Esophagus muscularis mucosa (tissue), 4 donors: ENCODE data around the gene BMPR1B. TPM values are rescaled to one million over a fixed set of nuclear protein-coding genes. Genes with fewer than 3 reads are reported as not detected.

Experiments used
- DNase-seq: peaks from one replicate; pipeline ENCODE4 v3.0.0-alpha.2; 2017; ENCODE audit errors: extremely low spot score
- H3K27ac ChIP-seq, 4 donors: fragments of 200-600 bp; sonication (generic); replicated peaks in 1 of 4; 1 replicate in 3 of 4; 2 replicates in 1 of 4; pipeline ENCODE4 v1.5.1; 2016 to 2019; ENCODE audit warnings: mild to moderate bottlenecking in 1 of 4
- H3K27me3 ChIP-seq, 4 donors: fragments of 200-600 bp; sonication (generic); one replicate each; pipeline versions ENCODE4 v1.5.1 to v1.6.0; 2016 to 2019
- H3K36me3 ChIP-seq, 4 donors: fragments of 200-600 bp; sonication (generic); one replicate each; pipeline ENCODE4 v1.5.1; 2016 to 2019
- H3K4me1 ChIP-seq, 4 donors: fragments of 200-600 bp; sonication (generic); one replicate each; pipeline ENCODE4 v1.5.1; 2016 to 2019
- H3K4me3 ChIP-seq, 4 donors: fragments of 200-600 bp; sonication (generic); 1 replicate in 2 of 4; 2 replicates in 2 of 4; pipeline ENCODE4 v1.5.1; 2016 to 2019; ENCODE audit warnings: mild to moderate bottlenecking in 4 of 4, moderate library complexity in 1 of 4
- H3K9me3 ChIP-seq, 4 donors: fragments of 200-600 bp; sonication (generic); 1 replicate in 3 of 4; 2 replicates in 1 of 4; pipeline ENCODE4 v1.5.1; 2016 to 2019
- CTCF ChIP-seq, 3 experiments: fragments of 200-600 bp in 2 of 3; fragments of 450-650 bp in 1 of 3; sonication (generic) in 2 of 3; IDR thresholded peaks; one replicate each; pipeline ENCODE4 v1.5.1; 2017 to 2019; ENCODE audit warnings: antibody characterized with exemption in 3 of 3, mild to moderate bottlenecking in 2 of 3, moderate library complexity in 1 of 3
- EP300 ChIP-seq: sonication (generic); formaldehyde crosslinking; IDR thresholded peaks from one replicate; pipeline ENCODE4 v1.6.1; 2017; ENCODE audit warnings: antibody characterized with exemption
- POLR2A ChIP-seq: fragments of 450-650 bp; IDR thresholded peaks from one replicate; pipeline ENCODE4 v1.6.1; 2017; ENCODE audit warnings: antibody characterized with exemption, moderate library complexity, mild to moderate bottlenecking, low read depth
- POLR2AphosphoS5 ChIP-seq, 2 donors: sonication (generic); formaldehyde crosslinking; IDR thresholded peaks; one replicate each; pipeline ENCODE4 v1.6.1; 2017; ENCODE audit warnings: antibody characterized with exemption in 2 of 2
- WGBS: methylation state at CpG from one replicate; pipeline ENCODE4 v1.1.5; 2018; 5-methylcytosine and 5-hydroxymethylcytosine counted together
- intact Hi-C: fragments of 100-400 bp; cut with DNase I; formaldehyde crosslinking; loops from one replicate; pipeline ENCODE4 v1.15.1; 2023
- total RNA-seq, 4 donors: library from RNA; depleted of rRNA; stranded (reverse); fragments of >200 nt; gene quantifications; one replicate each; pipeline versions ENCODE4 v1.1.0 to v1.2.1, GENCODE V29; 2016

Gene BMPR1B
- total RNA-seq, 4 donors from 2014 or later, result 11.3 to 22.0 (median 17.6) TPM

GRCh38 chr4:94968493-94968892 is 210.7 kb downstream of the BMPR1B start:
- Histone ChIP-seq H3K27me3 (no peaks in the 10 kb centered on the region), H3K4me3 (no peak overlapping the region), H3K4me1 (peaks cover 0 to 5% (median 4%) of the 10 kb centered on the region in 4 donors), H3K36me3 (no peaks in the 10 kb centered on the region), H3K9me3 (no peaks in the 10 kb centered on the region), H3K27ac (no peak overlapping the region)
- TF ChIP-seq CTCF (IDR thresholded peaks at IDR 0.05) (no peak), EP300 (no peak), POLR2AphosphoS5 (IDR thresholded peaks at IDR 0.05) (no peak), POLR2A (no peak)
- no peak for DNase-seq
- intact Hi-C loops, result no loop called here
- WGBS, result 85% methylated on average over 4 of the region's 4 CpGs

DNA sequence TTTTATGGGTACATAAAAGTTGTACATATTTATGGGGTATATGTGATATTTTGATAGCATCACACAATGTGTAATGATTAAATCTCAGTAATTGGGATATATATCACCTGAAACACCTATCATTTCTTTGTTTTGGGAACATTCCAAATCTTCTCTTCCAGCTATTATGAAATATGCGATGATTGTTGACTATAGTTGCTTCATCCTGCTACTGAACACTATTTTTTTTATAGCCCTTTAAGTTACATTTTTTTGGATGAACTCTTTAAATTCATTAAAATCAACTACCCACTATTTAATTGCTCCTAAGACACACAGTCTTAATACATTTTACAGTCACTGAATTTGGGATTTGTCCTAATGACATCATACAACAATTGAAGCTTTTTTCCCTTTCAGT is 212.9 kb downstream of the BMPR1B start:
- peaks cover 0 to 4% (median 4%) of the 10 kb centered on the region in 4 donors for H3K4me1 ChIP-seq
- no peak for DNase-seq
- no peak overlapping the region for H3K27ac ChIP-seq
- no peak overlapping the region for H3K4me3 ChIP-seq
- H3K36me3 ChIP-seq, result no peaks in the 10 kb centered on the region
- no peaks in the 10 kb centered on the region for H3K9me3 ChIP-seq
- TF ChIP-seq CTCF (IDR thresholded peaks at IDR 0.05) (no peak), POLR2AphosphoS5 (IDR thresholded peaks at IDR 0.05) (no peak), EP300 (no peak), POLR2A (no peak)
- intact Hi-C loops, result no loop called here
- H3K27me3 ChIP-seq, result no peaks in the 10 kb centered on the region
- 97% methylated on average over 1 of the region's 1 CpG for whole genome bisulfite sequencing

DNA sequence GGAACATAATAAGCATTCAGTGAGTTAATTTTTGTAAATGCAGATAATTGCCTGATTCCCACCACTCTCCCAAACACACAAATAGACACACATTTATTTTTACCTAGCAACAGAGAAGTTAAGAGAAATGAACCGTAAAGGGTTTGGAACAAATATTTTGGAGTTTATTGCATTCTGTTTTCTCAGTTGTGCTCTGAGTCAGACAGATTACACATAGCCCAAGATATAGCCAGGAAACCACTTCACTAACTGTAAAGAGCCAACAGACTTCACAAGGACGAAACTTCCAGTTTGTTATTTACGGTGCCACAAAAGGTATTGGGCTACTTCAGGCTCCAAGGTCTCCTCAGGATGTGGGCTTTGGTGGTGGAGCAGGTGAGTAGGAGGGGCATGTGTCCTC is 217.0 kb downstream of the BMPR1B start:
- TF ChIP-seq POLR2A (no peak), CTCF (IDR thresholded peaks at IDR 0.05) (no peak), POLR2AphosphoS5 (IDR thresholded peaks at IDR 0.05) (no peak), EP300 (no peak)
- intact Hi-C loops, result no loop called here
- Histone ChIP-seq H3K9me3 (no peaks in the 10 kb centered on the region), H3K4me1 (no peaks in the 10 kb centered on the region), H3K27ac (no peak overlapping the region), H3K27me3 (no peaks in the 10 kb centered on the region), H3K4me3 (no peak overlapping the region), H3K36me3 (no peaks in the 10 kb centered on the region)
- 86% methylated on average over 3 of the region's 3 CpGs for WGBS
- no peak for DNase-seq

DNA sequence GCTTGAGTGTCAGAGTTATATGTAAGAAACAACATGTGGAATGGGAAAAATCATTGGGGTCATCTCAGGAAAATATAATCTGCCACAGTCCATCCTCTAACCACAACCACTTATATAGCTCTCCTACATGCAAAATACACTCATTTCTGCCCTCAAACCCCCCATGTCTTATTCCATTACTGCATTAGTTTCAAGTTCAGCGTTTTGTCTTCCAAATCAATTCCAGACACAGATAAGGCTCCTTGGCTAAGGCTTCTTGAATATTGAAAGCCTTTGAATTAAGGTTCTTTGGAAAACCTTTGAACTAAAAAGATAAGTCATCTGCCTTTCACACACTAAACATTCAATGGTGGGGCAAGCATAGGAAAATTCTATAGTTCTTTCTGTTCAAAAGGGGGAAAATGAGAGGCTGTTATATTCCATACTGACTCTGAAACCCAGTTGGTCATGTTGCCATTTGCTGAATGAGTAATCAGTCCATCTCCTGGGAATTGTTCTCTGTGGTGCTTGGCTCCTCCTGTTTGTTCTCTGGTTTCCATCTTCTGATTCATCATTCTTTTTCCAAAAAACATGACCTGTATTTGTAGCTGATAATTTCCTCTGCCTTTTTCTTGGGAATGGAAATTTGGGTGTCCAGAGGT is 218.7 kb downstream of the BMPR1B start:
- TF ChIP-seq CTCF (IDR thresholded peaks at IDR 0.05) (no peak), POLR2AphosphoS5 (IDR thresholded peaks at IDR 0.05) (no peak)
- Histone ChIP-seq H3K36me3 (no peaks in the 10 kb centered on the region), H3K9me3 (no peaks in the 10 kb centered on the region), H3K4me3 (no peak overlapping the region), H3K27me3 (no peaks in the 10 kb centered on the region), H3K27ac (no peak overlapping the region), H3K4me1 (no peaks in the 10 kb centered on the region)
- DNase-seq, result no peak
- WGBS, result 89% methylated on average over 1 of the region's 1 CpG
- intact Hi-C loops, result no loop called here

- H3K27me3 ChIP-seq, result no peaks in the 10 kb centered on the region
- H3K9me3 ChIP-seq, result no peaks in the 10 kb centered on the region
- H3K4me1 ChIP-seq, result no peaks in the 10 kb centered on the region
- intact Hi-C loops, result no loop called here
- no peak for DNase-seq
- TF ChIP-seq POLR2A (no peak), CTCF (IDR thresholded peaks at IDR 0.05) (no peak), POLR2AphosphoS5 (IDR thresholded peaks at IDR 0.05) (no peak), EP300 (no peak)
- no peak overlapping the region for H3K27ac ChIP-seq
- WGBS, result 82% methylated on average over 3 of the region's 3 CpGs
- H3K4me3 ChIP-seq, result no peak overlapping the region
- no peaks in the 10 kb centered on the region for H3K36me3 ChIP-seq
Measured at GRCh38 chr4:94978904-94979303, 221.1 kb downstream of the BMPR1B start.
